Testis (tissue), 2 donors: ENCODE results near the gene VIPAS39.

Source experiments
- CTCF ChIP-seq, 3 experiments: fragments of 450-650 bp in 2 of 3; fragments of 200-600 bp in 1 of 3; sonication (generic) in 1 of 3; IDR thresholded peaks; one replicate each; pipeline ENCODE4 v1.5.1; 2016 to 2019; ENCODE audit warnings: antibody characterized with exemption in 3 of 3, mild to moderate bottlenecking in 2 of 3, moderate library complexity in 1 of 3
- POLR2A ChIP-seq: fragments of 450-650 bp; IDR thresholded peaks from one replicate; pipeline ENCODE4 v1.6.1; 2017; ENCODE audit warnings: antibody characterized with exemption, mild to moderate bottlenecking, moderate library complexity

GRCh38 chr14:77421201-77421600 is 36.2 kb downstream of the VIPAS39 start:
- TF ChIP-seq CTCF (IDR thresholded peaks at IDR 0.05) (no peak), POLR2A (no peak)
